Type B pancreatic cell (in vitro differentiated cells): Measurements from ENCODE around the gene TH. TPM values are rescaled to one million over a fixed set of nuclear protein-coding genes. Genes with fewer than 3 reads are reported as not detected.

Experiments
- DNase-seq: peaks from one replicate; pipeline ENCODE4 v3.0.0; 2021; ENCODE audit warnings: mixed read lengths; ENCODE audit not compliant: unreplicated experiment; ENCODE audit errors: extremely low spot score
- H3K27ac Mint-ChIP-seq: 2 replicates; pipeline ENCODE4 v1.8.0; 2021; ENCODE audit warnings: mild to moderate bottlenecking, mixed read lengths
- H3K27me3 Mint-ChIP-seq: 2 replicates; pipeline ENCODE4 v1.8.0; 2021; ENCODE audit warnings: mixed read lengths
- H3K36me3 Mint-ChIP-seq: 2 replicates; pipeline ENCODE4 v1.8.0; 2021; ENCODE audit warnings: mixed read lengths
- H3K4me1 Mint-ChIP-seq: one replicate; pipeline ENCODE4 v1.8.0; 2021; ENCODE audit warnings: mixed read lengths; ENCODE audit not compliant: unreplicated experiment
- H3K4me3 Mint-ChIP-seq: 2 replicates; pipeline ENCODE4 v1.8.0; 2021; ENCODE audit warnings: mild to moderate bottlenecking, mixed read lengths
- H3K9me3 Mint-ChIP-seq: 2 replicates; pipeline ENCODE4 v1.8.0; 2021; ENCODE audit warnings: mixed read lengths
- total RNA-seq: library from RNA; stranded (reverse); gene quantifications from 2 replicates; pipeline ENCODE4 v1.2.1, GENCODE V29; 2021; ENCODE audit warnings: low replicate concordance
- TF ChIP-seq, protein P1 (sequence below): fragments of 200-600 bp; sonication (generic); conservative IDR thresholded peaks from 2 replicates; pipeline ENCODE4 v1.5.0; 2021; ENCODE audit warnings: antibody characterized with exemption, mild to moderate bottlenecking

The TH gene
- total RNA-seq, 1 donor from 2014 or later, result 2.2 TPM

GRCh38 chr11:2174361-2174760, 2.7 kb upstream of the TH start:
- Mint-ChIP-seq H3K27me3 (no peaks in the 10 kb centered on the region), H3K4me1 (peaks cover 20% of the 10 kb centered on the region), H3K9me3 (no peaks in the 10 kb centered on the region), H3K4me3 (no peak overlapping the region), H3K36me3 (no peaks in the 10 kb centered on the region), H3K27ac (no peak overlapping the region)
- no peak for DNase-seq
- TF ChIP-seq, protein P1, sequence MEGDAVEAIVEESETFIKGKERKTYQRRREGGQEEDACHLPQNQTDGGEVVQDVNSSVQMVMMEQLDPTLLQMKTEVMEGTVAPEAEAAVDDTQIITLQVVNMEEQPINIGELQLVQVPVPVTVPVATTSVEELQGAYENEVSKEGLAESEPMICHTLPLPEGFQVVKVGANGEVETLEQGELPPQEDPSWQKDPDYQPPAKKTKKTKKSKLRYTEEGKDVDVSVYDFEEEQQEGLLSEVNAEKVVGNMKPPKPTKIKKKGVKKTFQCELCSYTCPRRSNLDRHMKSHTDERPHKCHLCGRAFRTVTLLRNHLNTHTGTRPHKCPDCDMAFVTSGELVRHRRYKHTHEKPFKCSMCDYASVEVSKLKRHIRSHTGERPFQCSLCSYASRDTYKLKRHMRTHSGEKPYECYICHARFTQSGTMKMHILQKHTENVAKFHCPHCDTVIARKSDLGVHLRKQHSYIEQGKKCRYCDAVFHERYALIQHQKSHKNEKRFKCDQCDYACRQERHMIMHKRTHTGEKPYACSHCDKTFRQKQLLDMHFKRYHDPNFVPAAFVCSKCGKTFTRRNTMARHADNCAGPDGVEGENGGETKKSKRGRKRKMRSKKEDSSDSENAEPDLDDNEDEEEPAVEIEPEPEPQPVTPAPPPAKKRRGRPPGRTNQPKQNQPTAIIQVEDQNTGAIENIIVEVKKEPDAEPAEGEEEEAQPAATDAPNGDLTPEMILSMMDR, result no peak

GRCh38 chr11:2173761-2174160, 2.1 kb upstream of the TH start:
- peaks cover 14% of the 10 kb centered on the region for H3K4me1 Mint-ChIP-seq
- H3K9me3 Mint-ChIP-seq, result no peaks in the 10 kb centered on the region
- H3K27me3 Mint-ChIP-seq, result no peaks in the 10 kb centered on the region
- no peaks in the 10 kb centered on the region for H3K36me3 Mint-ChIP-seq
- H3K27ac Mint-ChIP-seq, result no peak overlapping the region
- no peak for DNase-seq
- TF ChIP-seq, protein P1, result no peak
- H3K4me3 Mint-ChIP-seq, result no peak overlapping the region

DNA sequence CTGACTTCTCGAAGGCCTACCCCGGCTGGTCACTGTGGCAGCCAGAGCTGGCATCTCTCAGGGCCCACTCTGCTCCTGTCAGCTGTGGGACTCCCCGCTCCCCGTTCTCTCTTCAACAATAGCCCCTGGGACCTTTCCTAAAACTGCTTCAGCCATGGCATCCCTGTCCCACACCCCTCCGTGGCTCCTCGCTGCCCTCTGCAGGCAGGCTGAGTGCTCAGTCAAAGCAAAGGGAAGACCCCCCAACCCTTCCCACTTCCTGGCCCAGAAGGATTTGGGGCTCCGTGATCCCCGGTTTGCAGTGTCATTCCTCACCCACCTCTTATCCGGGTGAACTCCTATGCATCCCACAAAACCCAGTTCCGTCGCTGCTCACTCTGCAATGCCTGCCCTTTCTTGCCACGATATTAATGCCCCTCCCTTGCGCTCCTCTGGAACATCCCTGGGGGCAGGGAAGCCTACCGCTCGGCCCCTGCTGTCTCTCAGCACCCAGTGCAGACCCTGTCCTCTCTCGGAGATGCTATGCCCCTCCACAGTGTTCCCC, 1.6 kb upstream of the TH start:
- no peaks in the 10 kb centered on the region for H3K27me3 Mint-ChIP-seq
- H3K4me3 Mint-ChIP-seq, result no peak overlapping the region
- H3K9me3 Mint-ChIP-seq, result no peaks in the 10 kb centered on the region
- no peaks in the 10 kb centered on the region for H3K36me3 Mint-ChIP-seq
- H3K4me1 Mint-ChIP-seq, result peaks cover 10% of the 10 kb centered on the region
- TF ChIP-seq, protein P1, result peak; percentile 59
- H3K27ac Mint-ChIP-seq, result no peak overlapping the region
- no peak for DNase-seq

DNA sequence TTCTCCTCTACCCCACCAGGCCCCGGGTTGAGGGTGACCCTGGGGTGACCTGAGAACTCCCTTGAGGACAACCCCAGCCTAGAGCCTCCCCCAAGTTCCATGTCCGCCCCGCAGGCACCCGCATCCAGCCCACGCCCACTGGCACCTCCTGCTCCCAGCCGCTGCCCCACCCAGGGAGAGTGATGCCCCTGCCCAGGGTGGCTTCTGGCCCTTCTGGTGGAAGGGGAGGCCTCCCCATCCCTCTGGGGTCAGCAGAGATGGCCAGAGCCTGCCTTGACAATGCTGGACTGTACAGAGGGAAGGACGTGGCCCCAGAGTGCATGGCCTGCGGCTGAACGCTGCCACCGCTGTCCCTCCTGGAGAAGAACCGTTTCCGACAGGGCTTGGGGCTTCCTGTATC, 1.1 kb upstream of the TH start:
- no peaks in the 10 kb centered on the region for H3K27me3 Mint-ChIP-seq
- no peak overlapping the region for H3K27ac Mint-ChIP-seq
- H3K4me3 Mint-ChIP-seq, result no peak overlapping the region
- TF ChIP-seq, protein P1, result no peak
- DNase-seq, result no peak
- H3K9me3 Mint-ChIP-seq, result no peaks in the 10 kb centered on the region
- no peaks in the 10 kb centered on the region for H3K36me3 Mint-ChIP-seq
- H3K4me1 Mint-ChIP-seq, result peaks cover 10% of the 10 kb centered on the region

GRCh38 chr11:2169626-2170570, 1.7 kb downstream of the TH start:
- Mint-ChIP-seq H3K36me3 (no peaks in the 10 kb centered on the region), H3K27ac (no peak overlapping the region), H3K27me3 (no peaks in the 10 kb centered on the region), H3K4me3 (no peak overlapping the region), H3K9me3 (no peaks in the 10 kb centered on the region), H3K4me1 (peaks cover 5% of the 10 kb centered on the region)
- TF ChIP-seq, protein P1, result no peak
- no peak for DNase-seq
